AG04450 (cell line): Measurements from ENCODE around the gene MALT1. TPM values are rescaled to one million over a fixed set of nuclear protein-coding genes. Genes with fewer than 3 reads are reported as not detected.

Experiments used
- CTCF ChIA-PET: fragments of 300-600, 350-600 bp; formaldehyde crosslinking; extraction: SDS; loops from one replicate; lab custom pipeline; 2022; ENCODE audit warnings: antibody characterized with exemption, inconsistent platforms; lab: Charles Lee
- POLR2A ChIA-PET: fragments of 350-600 bp; formaldehyde crosslinking; extraction: SDS; loops from one replicate; lab custom pipeline; 2021; ENCODE audit warnings: antibody characterized with exemption, inconsistent platforms; lab: Yijun Ruan, JAX
- DNase-seq: peaks from one replicate; pipeline ENCODE4 v3.0.0-alpha.2; 2011; ENCODE audit warnings: low read depth, low spot score
- H3K27ac ChIP-seq: one replicate; pipeline ENCODE4 v1.5.1; 2012; ENCODE audit warnings: low read depth, low read length, control low read depth
- H3K27me3 ChIP-seq: one replicate; pipeline ENCODE4 v1.6.0; 2012; ENCODE audit warnings: low read length; ENCODE audit not compliant: control insufficient read depth, insufficient read depth
- H3K4me3 ChIP-seq: 2 replicates; pipeline ENCODE4 v1.5.1; 2011; ENCODE audit warnings: mild to moderate bottlenecking, low read depth, low read length, control low read depth
- H3K9me3 ChIP-seq: 2 replicates; pipeline ENCODE4 v1.5.1; 2012; ENCODE audit warnings: low read length; ENCODE audit not compliant: control insufficient read depth, insufficient read depth
- polyA plus RNA-seq: library from polyadenylated mRNA; depleted of rRNA; stranded (reverse); fragments of >200 nt; gene quantifications from 2 replicates; pipeline ENCODE4 v1.2.3, GENCODE V29; 2011
- TF ChIP-seq, protein P1 (sequence below): IDR thresholded peaks from 2 replicates; pipeline ENCODE4 v1.5.1; 2011; ENCODE audit warnings: low read depth, low read length, control low read depth, inconsistent platforms

MALT1 gene
- polyA plus RNA-seq, 1 experiment, result 24.3 TPM

DNA sequence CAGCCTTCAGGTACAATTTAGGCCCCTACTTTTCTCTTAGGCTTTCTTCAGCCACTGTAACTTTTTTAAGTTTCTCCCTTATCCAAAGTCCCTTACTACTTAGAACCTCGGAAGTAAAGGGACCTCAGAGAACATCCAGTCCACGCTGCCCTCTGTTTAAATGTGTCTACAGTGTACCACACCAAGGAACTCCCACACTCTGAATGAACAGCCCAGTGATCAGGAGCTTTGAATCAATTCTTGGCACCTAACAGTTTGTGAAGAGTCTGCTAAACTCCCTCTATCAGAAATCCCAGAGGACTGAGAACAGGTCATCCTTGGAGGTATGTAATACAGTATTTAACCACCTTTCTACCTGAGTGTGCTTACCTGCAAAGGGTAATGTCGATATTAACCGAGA lies 11.6 kb upstream of the MALT1 start:
- ChIA-PET CTCF (interaction anchor here (0.6 kb wide), 1 partner anchor 24 kb away, joined by 3 read pairs; no protein-coding TSS in a partner anchor), POLR2A (no interaction called here)
- no peaks in the 10 kb centered on the region for H3K27me3 ChIP-seq
- TF ChIP-seq, protein P1, sequence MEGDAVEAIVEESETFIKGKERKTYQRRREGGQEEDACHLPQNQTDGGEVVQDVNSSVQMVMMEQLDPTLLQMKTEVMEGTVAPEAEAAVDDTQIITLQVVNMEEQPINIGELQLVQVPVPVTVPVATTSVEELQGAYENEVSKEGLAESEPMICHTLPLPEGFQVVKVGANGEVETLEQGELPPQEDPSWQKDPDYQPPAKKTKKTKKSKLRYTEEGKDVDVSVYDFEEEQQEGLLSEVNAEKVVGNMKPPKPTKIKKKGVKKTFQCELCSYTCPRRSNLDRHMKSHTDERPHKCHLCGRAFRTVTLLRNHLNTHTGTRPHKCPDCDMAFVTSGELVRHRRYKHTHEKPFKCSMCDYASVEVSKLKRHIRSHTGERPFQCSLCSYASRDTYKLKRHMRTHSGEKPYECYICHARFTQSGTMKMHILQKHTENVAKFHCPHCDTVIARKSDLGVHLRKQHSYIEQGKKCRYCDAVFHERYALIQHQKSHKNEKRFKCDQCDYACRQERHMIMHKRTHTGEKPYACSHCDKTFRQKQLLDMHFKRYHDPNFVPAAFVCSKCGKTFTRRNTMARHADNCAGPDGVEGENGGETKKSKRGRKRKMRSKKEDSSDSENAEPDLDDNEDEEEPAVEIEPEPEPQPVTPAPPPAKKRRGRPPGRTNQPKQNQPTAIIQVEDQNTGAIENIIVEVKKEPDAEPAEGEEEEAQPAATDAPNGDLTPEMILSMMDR, result no peak
- no peak overlapping the region for H3K4me3 ChIP-seq
- DNase-seq, result no peak
- H3K9me3 ChIP-seq, result no peaks in the 10 kb centered on the region
- no peak overlapping the region for H3K27ac ChIP-seq

DNA sequence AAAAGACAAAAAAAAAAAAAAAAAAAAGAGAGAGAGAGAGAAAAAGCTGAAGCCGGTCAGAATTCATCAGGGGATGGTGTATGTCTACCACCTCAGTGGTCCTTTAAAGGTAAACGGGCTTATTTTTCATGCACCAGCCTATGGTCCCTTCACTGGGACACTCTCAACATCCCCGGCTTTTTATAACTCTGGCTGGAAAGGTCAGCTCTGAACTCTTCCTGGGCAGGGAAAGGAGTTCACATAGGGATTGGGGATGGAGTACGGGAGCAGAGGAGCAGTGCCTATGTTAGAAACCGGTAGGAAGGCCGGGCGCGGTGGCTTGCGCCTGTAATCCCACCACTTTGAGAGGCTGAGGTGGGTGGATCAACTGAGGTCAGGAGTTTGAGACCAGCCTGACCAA lies 10.3 kb upstream of the MALT1 start:
- no peaks in the 10 kb centered on the region for H3K27me3 ChIP-seq
- TF ChIP-seq, protein P1, result no peak
- H3K27ac ChIP-seq, result no peak overlapping the region
- ChIA-PET POLR2A (interaction anchor here (0.6 kb wide), 1 partner anchor 862 kb away, joined by 6 read pairs; no protein-coding TSS in a partner anchor), CTCF (interaction anchor here (0.7 to 1.6 kb wide), 3 partner anchors 11 to 330 kb away, joined by 3 to 4 read pairs (median 4); no protein-coding TSS in a partner anchor)
- no peak overlapping the region for H3K4me3 ChIP-seq
- H3K9me3 ChIP-seq, result no peaks in the 10 kb centered on the region
- DNase-seq, result no peak

DNA sequence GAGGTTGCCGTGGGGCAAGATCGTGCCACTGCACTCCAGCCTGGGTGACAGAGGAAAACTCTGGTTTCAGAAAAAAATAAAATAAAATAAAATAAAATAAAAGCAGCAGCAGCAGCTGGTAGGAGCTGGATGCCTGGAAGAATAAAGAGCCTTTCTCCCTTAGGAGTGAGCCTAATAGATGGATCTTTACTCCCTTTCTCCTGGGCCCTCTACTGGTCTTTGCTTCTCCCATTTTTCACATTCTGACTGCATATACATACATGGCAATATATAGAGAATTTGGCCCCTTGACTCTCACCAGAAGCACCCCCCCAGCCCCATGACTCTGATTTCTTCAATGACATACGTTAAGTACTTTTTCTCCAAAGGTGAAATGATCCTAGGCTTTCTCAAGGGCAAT lies 9.8 kb upstream of the MALT1 start:
- Histone ChIP-seq H3K4me3 (no peak overlapping the region), H3K27me3 (no peaks in the 10 kb centered on the region), H3K27ac (no peak overlapping the region), H3K9me3 (no peaks in the 10 kb centered on the region)
- POLR2A ChIA-PET, result interaction anchor here (0.6 kb wide), 1 partner anchor 862 kb away, joined by 6 read pairs; no protein-coding TSS in a partner anchor
- CTCF ChIA-PET, result interaction anchor here (0.8 to 1.6 kb wide), 3 partner anchors 11 to 527 kb away, joined by 3 to 4 read pairs (median 3); no protein-coding TSS in a partner anchor
- no peak for DNase-seq
- TF ChIP-seq, protein P1, result peak; percentile 62

DNA sequence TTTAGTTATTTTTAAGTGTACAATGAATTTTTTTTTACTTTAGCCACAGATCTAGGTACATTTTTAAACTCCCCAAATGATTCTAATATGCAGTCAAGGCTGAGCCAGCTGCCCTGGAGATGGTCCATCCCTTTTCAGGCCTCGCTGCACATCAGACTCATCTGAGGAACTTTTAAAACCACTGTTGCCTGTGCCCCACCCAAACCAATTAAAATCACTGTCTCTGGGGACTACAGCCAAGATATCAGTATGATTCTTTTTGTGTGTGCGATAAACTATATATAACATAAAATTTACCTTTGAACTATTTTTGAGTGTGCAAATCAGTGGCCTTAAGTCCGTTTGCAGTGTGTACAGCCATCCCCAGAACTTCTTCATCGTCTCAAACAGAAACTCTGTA lies 9.1 kb upstream of the MALT1 start:
- Histone ChIP-seq H3K4me3 (no peak overlapping the region), H3K27ac (no peak overlapping the region), H3K27me3 (no peaks in the 10 kb centered on the region), H3K9me3 (no peaks in the 10 kb centered on the region)
- TF ChIP-seq, protein P1, result no peak
- ChIA-PET POLR2A (no interaction called here), CTCF (interaction anchor here (0.8 kb wide), 1 partner anchor 528 kb away, joined by 3 read pairs; no protein-coding TSS in a partner anchor)
- no peak for DNase-seq

DNA sequence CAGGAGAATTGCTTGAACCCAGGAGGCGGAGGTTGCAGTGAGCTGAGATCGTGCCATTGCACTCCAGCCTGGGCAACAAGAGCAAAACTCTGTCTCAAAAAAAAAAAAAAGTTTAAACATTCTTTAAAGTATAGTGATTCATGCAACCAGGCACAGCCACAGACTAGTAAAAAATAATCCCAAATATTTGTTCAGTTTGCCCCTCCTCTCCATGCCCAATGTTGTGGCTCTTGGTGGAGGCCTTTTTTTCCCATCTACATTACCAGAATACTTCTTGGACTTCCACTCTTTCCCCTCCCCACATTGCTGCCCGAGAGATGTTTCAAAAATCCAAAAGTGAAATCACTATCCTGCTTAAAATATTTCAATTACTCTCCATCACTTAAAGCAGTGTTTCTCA lies 5.1 kb upstream of the MALT1 start:
- CTCF ChIA-PET, result interaction anchor here (1.1 kb wide), 1 partner anchor 137 kb away, joined by 3 read pairs; no protein-coding TSS in a partner anchor
- TF ChIP-seq, protein P1, result no peak
- Histone ChIP-seq H3K9me3 (no peaks in the 10 kb centered on the region), H3K27ac (no peak overlapping the region), H3K4me3 (no peak overlapping the region), H3K27me3 (no peaks in the 10 kb centered on the region)
- POLR2A ChIA-PET, result interaction anchor here (0.5 to 1.0 kb wide), 3 partner anchors 8 to 850 kb away, joined by 3 to 11 read pairs (median 4); no protein-coding TSS in a partner anchor
- DNase-seq, result no peak
